H54 (cell line): ENCODE results near the gene HIVEP3.
A peak's percentile ranks its signal among the peaks of the same experiment; 100 is the strongest.

Experiments
- DNase-seq: peaks from one replicate; pipeline ENCODE4 v3.0.0; 2011; ENCODE audit warnings: low spot score, mixed read lengths; ENCODE audit not compliant: insufficient read length
- FAIRE-seq: peaks from 3 replicates; lab custom pipeline; 2011; peaks lifted over from hg19 to GRCh38; lab: Jason Lieb, UNC
- POLR2A ChIP-seq: IDR thresholded peaks from 2 replicates; pipeline ENCODE4 v1.6.1; 2011; ENCODE audit warnings: low read depth, mild to moderate bottlenecking, low read length

The HIVEP3 gene

DNA sequence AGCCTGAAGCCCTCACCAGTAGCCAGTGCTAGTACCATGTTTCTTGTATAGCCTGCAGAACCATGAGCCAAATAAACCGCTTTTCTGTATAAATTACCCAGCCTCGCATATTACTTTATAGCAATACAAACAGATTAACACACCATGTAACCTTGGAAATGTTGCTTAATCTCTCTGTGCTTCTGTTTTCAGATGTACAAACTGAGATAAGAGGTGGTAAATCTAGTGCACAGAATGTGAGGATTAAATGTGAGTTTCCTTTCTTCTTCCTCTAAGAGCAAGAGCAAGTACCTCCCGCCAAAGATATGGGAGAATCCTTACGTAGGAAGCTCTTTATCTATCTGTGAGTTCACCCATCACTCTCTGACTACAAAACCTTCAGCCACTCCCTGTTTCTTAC, 128.4 kb downstream of the HIVEP3 start:
- TF ChIP-seq POLR2A = no peak
- FAIRE-seq (no peak), DNase-seq (no peak)

DNA sequence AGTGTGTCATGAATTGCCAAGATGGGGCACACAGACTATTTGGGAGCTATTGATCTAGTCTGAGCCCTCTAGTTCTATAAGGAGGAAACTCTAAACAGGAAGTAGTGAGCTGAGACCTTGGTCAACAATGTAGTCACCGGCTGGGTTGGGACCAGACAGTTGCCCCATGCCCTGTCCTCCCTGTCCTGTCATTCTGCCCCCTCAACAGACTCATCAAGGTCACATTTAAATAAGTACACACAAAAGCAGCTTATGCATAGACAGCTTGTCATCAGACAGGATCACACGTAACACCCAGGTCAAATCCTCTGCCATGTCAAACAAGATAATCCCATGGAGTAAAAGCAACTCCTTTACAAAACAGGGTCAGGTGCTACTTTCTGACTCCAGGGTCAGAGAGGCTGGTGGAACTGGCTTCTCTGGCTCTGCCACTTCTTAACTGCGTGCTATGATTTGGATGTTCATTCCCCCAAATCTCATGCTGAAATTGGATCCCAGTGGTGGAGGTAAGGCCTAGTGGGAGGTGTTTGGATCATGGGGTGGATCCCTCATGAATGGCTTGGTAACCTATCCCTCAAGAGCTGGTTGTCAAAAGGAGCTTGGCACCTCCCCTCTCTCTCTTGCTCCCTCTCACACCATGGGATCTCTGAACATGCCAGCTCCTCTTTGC, 128.9 kb downstream of the HIVEP3 start:
- FAIRE-seq = no peak

DNA sequence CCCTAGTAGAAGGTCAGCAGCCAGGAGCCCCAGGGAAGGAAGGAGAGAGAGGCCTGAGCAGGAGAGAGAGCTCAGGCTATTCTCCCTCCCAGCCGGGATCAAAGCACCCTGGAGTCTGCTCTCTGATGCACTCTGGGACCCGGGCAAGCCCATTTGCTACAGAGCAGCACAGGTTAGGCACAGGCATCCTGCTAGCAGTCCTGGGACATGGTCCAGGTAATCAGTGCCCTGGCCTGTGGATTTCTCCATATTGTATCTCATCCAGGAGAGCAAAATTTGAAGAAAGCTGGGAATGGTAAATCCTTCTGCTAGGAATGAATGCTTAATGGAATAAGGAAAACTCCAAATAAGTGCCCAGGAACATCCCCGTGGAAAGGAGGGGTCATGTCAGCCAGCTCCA, 130.3 kb downstream of the HIVEP3 start:
- DNase-seq (no peak), FAIRE-seq (no peak)
- no peak for TF ChIP-seq POLR2A

More for the DNA sequence above, 128.9 kb downstream of the HIVEP3 start:
- TF ChIP-seq POLR2A = no peak
- no peak for DNase-seq

- FAIRE-seq (no peak), DNase-seq (no peak)
- TF ChIP-seq POLR2A = no peak
Measured at GRCh38 chr1:41784531-41785274, 134.0 kb downstream of the HIVEP3 start.

DNA sequence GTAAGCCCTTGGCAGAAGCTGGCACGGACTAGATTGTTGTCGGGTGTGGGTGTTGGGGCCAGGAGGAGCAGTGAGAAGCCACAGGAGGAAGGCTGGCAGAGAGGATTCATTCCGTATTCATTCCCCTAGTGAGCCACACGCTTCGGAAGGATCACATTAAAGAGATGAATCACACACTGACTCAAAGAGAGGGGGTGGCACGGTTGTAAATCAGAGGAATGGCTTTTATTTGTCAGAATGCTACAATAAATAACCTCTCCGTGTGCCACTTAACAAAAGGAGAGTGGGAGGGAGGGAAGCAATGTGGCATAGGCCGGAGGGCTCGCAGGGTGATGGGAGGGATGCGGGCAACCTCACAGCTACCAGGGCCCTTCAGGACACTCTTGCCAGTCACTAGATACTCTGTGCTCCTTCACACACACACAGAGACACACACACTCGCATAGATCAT, 135.5 kb downstream of the HIVEP3 start:
- peak; percentile 95 for FAIRE-seq
- no peak for TF ChIP-seq POLR2A
- DNase-seq = peak; percentile 90

GRCh38 chr1:41780916-41781315, 137.8 kb downstream of the HIVEP3 start:
- TF ChIP-seq POLR2A = no peak
- FAIRE-seq (no peak), DNase-seq (no peak)

DNA sequence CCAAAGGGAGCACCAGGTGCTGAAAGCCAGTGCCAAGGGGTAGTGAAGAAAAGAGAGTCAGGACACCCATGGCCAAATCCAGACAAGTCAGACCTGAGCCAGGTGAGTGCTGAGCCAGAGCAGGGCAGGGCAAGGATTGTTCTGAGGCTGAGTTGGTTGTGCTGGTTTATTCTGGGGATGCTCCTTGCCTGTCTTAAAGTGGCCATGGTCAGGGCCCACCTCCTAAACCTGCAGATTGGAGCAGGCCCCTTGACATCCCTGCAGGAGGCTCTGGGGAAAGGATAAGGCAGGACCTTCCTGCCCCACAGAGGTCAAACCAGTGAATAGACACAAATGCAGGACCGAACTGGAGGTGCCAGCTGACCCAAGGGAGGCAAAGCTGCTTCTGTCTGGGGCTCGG, 138.4 kb downstream of the HIVEP3 start:
- FAIRE-seq (no peak), DNase-seq (no peak)
- no peak for TF ChIP-seq POLR2A

GRCh38 chr1:41779360-41779759, 139.4 kb downstream of the HIVEP3 start:
- TF ChIP-seq POLR2A = no peak
- FAIRE-seq = no peak
- no peak for DNase-seq

DNA sequence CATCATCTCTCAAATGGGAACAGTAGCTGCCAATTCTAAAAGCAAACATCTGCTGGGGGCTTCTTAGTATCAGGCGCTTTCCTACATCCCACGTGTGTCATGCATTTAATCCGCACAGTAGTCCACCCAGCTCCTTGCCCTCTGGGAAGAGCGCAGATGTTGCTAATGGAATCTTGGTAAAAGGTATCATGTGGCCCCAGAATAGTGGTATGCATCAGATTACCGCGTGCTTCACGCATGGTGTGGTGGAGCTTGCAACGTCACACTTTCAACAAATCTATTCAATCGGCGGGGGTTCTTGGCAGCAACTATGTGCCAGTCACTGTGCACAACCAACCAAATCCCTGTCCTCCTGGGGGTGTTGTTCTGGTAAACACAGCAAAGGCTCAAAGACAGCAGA, 141.0 kb downstream of the HIVEP3 start:
- FAIRE-seq (no peak), DNase-seq (no peak)
- no peak for TF ChIP-seq POLR2A

- TF ChIP-seq POLR2A = no peak
- DNase-seq = no peak
Measured at GRCh38 chr1:41776891-41777441, 141.8 kb downstream of the HIVEP3 start.

GRCh38 chr1:41775956-41776585, 142.7 kb downstream of the HIVEP3 start:
- no peak for DNase-seq
- no peak for FAIRE-seq
- TF ChIP-seq POLR2A = no peak

More at GRCh38 chr1:41776891-41777441, 141.8 kb downstream of the HIVEP3 start:
- FAIRE-seq = no peak

GRCh38 chr1:41774471-41774990, 144.2 kb downstream of the HIVEP3 start:
- FAIRE-seq (no peak), DNase-seq (no peak)
- no peak for TF ChIP-seq POLR2A

DNA sequence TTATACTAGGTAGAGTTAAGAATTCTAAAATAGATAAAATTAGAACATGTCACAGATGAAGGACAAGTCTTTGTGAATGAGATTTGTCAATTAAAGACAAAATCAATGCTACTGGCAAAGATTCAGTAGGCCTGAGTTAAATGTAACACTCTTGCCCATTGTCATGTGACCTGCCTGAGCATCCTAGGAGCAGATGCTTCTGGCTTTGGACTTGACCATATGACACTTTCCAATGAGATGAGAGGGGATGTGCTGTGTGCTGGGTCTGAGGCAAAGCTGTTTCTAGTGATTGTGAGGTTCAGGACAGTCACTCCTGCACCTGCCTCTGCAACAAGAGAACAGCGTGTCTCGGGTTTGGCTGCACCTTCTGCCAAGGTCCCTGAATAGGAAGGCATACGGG, 144.9 kb downstream of the HIVEP3 start:
- FAIRE-seq (no peak), DNase-seq (no peak)

GRCh38 chr1:41773144-41773591, 145.6 kb downstream of the HIVEP3 start:
- DNase-seq (no peak), FAIRE-seq (peak; percentile 11)
- TF ChIP-seq POLR2A = no peak

More for the DNA sequence above, 144.9 kb downstream of the HIVEP3 start:
- no peak for TF ChIP-seq POLR2A
